ENCODE results near the gene CAPN10.

CAPN10 gene

GRCh38 chr2:240631548-240632305, 45.2 kb downstream of the CAPN10 start:
- TF ChIP-seq GATA2 (IDR thresholded peaks at IDR 0.05; ENCODE audit: low read depth, low read length): no peak
- no peak for TF ChIP-seq GATA3 (IDR thresholded peaks at IDR 0.05; ENCODE audit: low read depth, low read length)

- no peak for TF ChIP-seq GATA2 (IDR thresholded peaks at IDR 0.05; ENCODE audit: low read depth, low read length)
- no peak for TF ChIP-seq GATA3 (IDR thresholded peaks at IDR 0.05; ENCODE audit: low read depth, low read length)
Measured at GRCh38 chr2:240632306-240632721, 45.8 kb downstream of the CAPN10 start.

GRCh38 chr2:240635121-240635997, 48.8 kb downstream of the CAPN10 start:
- TF ChIP-seq GATA2 (IDR thresholded peaks at IDR 0.05; ENCODE audit: low read depth, low read length) (no peak), GATA3 (IDR thresholded peaks at IDR 0.05; ENCODE audit: low read depth, low read length) (no peak)

- no peak for TF ChIP-seq GATA3 (IDR thresholded peaks at IDR 0.05; ENCODE audit: low read depth, low read length)
- no peak for TF ChIP-seq GATA2 (IDR thresholded peaks at IDR 0.05; ENCODE audit: low read depth, low read length)
Measured at GRCh38 chr2:240635998-240636547, 49.5 kb downstream of the CAPN10 start.

GRCh38 chr2:240636563-240637115, 50.1 kb downstream of the CAPN10 start:
- TF ChIP-seq GATA2 (IDR thresholded peaks at IDR 0.05; ENCODE audit: low read depth, low read length): no peak
- no peak for TF ChIP-seq GATA3 (IDR thresholded peaks at IDR 0.05; ENCODE audit: low read depth, low read length)

- TF ChIP-seq GATA3 (IDR thresholded peaks at IDR 0.05; ENCODE audit: low read depth, low read length) (no peak), GATA2 (IDR thresholded peaks at IDR 0.05; ENCODE audit: low read depth, low read length) (no peak)
Measured at GRCh38 chr2:240637116-240637900, 50.8 kb downstream of the CAPN10 start.

GRCh38 chr2:240637901-240638345, 51.4 kb downstream of the CAPN10 start:
- TF ChIP-seq GATA2 (IDR thresholded peaks at IDR 0.05; ENCODE audit: low read depth, low read length) (no peak), GATA3 (IDR thresholded peaks at IDR 0.05; ENCODE audit: low read depth, low read length) (no peak)

GRCh38 chr2:240638512-240639160, 52.1 kb downstream of the CAPN10 start:
- TF ChIP-seq GATA2 (IDR thresholded peaks at IDR 0.05; ENCODE audit: low read depth, low read length) (no peak), GATA3 (IDR thresholded peaks at IDR 0.05; ENCODE audit: low read depth, low read length) (no peak)

- TF ChIP-seq GATA2 (IDR thresholded peaks at IDR 0.05; ENCODE audit: low read depth, low read length) (no peak), GATA3 (IDR thresholded peaks at IDR 0.05; ENCODE audit: low read depth, low read length) (no peak)
Measured at GRCh38 chr2:240639566-240639965, 53.0 kb downstream of the CAPN10 start.

- TF ChIP-seq GATA3 (IDR thresholded peaks at IDR 0.05; ENCODE audit: low read depth, low read length): no peak
Measured at GRCh38 chr2:240640939-240641338, 54.4 kb downstream of the CAPN10 start.

GRCh38 chr2:240642061-240642805, 55.7 kb downstream of the CAPN10 start:
- no peak for TF ChIP-seq GATA2 (IDR thresholded peaks at IDR 0.05; ENCODE audit: low read depth, low read length)
- no peak for TF ChIP-seq GATA3 (IDR thresholded peaks at IDR 0.05; ENCODE audit: low read depth, low read length)

GRCh38 chr2:240642806-240643092, 56.2 kb downstream of the CAPN10 start:
- TF ChIP-seq GATA3 (IDR thresholded peaks at IDR 0.05; ENCODE audit: low read depth, low read length): no peak
- TF ChIP-seq GATA2 (IDR thresholded peaks at IDR 0.05; ENCODE audit: low read depth, low read length): no peak

Data from SH-SY5Y (cell line).